Muscle of back (tissue), 13 donors: ENCODE data around the gene GOLGA6L26. TPM values are rescaled to one million over a fixed set of nuclear protein-coding genes. Genes with fewer than 3 reads are reported as not detected.
A peak's percentile ranks its signal among the peaks of the same experiment; 100 is the strongest.
"Not testable (repeated sequence)": the region's sequence is repeated elsewhere in the genome, so short reads cannot be mapped to it uniquely, and the experiment has no call there.

ENCODE experiments used
- DNase-seq, 3 donors: peaks; one replicate each; pipeline versions ENCODE4 v3.0.0 to v3.0.0-alpha.2; 2013
- long read RNA-seq, 9 donors: transcript quantifications; one replicate each; lab custom pipeline, GENCODE V29; 2026
- polyA plus RNA-seq, 10 donors: library from polyadenylated mRNA; unstranded; fragments of 120-200 nt; gene quantifications; one replicate each; pipeline ENCODE4 v1.2.1, GENCODE V29; 2013; ENCODE audit not compliant: insufficient read length in 10 of 10

The GOLGA6L26 gene
- not detected for polyA plus RNA-seq
- long read RNA-seq, donor 1: 0 reads
- long read RNA-seq, donor 2: 0 reads
- long read RNA-seq, donor 3: 0 reads
- long read RNA-seq, donor 4: 0 reads
- long read RNA-seq, donor 5: 0 reads
- long read RNA-seq, donor 6: 0 reads
- long read RNA-seq, donor 7: 0 reads
- long read RNA-seq, donor 8: 0 reads
- long read RNA-seq, donor 9: 0 reads

GRCh38 chr15:23334096-23334495 lies at the start of gene GOLGA6L26:
Gene GOLGA6L26 (minus strand): TSS chr15:23334196. CDS start chr15:23334135, 61 bp downstream.
- DNase-seq: not testable (repeated sequence)

GRCh38 chr15:23381192-23381591 lies 47.2 kb upstream of the GOLGA6L26 start:
- not testable (repeated sequence) for DNase-seq

- not testable (repeated sequence) for DNase-seq
Observed at GRCh38 chr15:23380700-23381099, 46.7 kb upstream of the GOLGA6L26 start.

GRCh38 chr15:23378946-23379345 lies 45.0 kb upstream of the GOLGA6L26 start:
- DNase-seq: not testable (repeated sequence)

- DNase-seq: not testable (repeated sequence)
Observed at GRCh38 chr15:23374226-23374625, 40.2 kb upstream of the GOLGA6L26 start.

GRCh38 chr15:23372891-23373600 lies 39.0 kb upstream of the GOLGA6L26 start:
- not testable (repeated sequence) for DNase-seq

- peak in 1 of 3 donors; percentile 9 for DNase-seq
Observed at GRCh38 chr15:23372284-23372683, 38.3 kb upstream of the GOLGA6L26 start.

GRCh38 chr15:23371868-23372267 lies 37.9 kb upstream of the GOLGA6L26 start:
- DNase-seq: not testable (repeated sequence)

GRCh38 chr15:23371134-23371533 lies 37.1 kb upstream of the GOLGA6L26 start:
- DNase-seq: not testable (repeated sequence)

- no peak for DNase-seq
Observed at GRCh38 chr15:23370578-23370977, 36.6 kb upstream of the GOLGA6L26 start.

GRCh38 chr15:23364261-23364660 lies 30.3 kb upstream of the GOLGA6L26 start:
- not testable (repeated sequence) for DNase-seq

GRCh38 chr15:23362622-23363021 lies 28.6 kb upstream of the GOLGA6L26 start:
- DNase-seq: not testable (repeated sequence)

GRCh38 chr15:23354448-23354847 lies 20.5 kb upstream of the GOLGA6L26 start, which contains the start of gene GOLGA8S:
Gene GOLGA8S (plus strand): TSS chr15:23354748. CDS start chr15:23354810, 62 bp downstream.
- not testable (repeated sequence) for DNase-seq

- DNase-seq: not testable (repeated sequence)
Observed at GRCh38 chr15:23311233-23311632, 22.8 kb downstream of the GOLGA6L26 start.

GRCh38 chr15:23305921-23306320 lies 28.1 kb downstream of the GOLGA6L26 start:
- DNase-seq: not testable (repeated sequence)

- DNase-seq: not testable (repeated sequence)
Observed at GRCh38 chr15:23304805-23305204, 29.2 kb downstream of the GOLGA6L26 start.

GRCh38 chr15:23304267-23304666 lies 29.7 kb downstream of the GOLGA6L26 start:
- DNase-seq: peak in 1 of 3 donors; percentile 11

GRCh38 chr15:23303654-23304053 lies 30.3 kb downstream of the GOLGA6L26 start:
- DNase-seq: peak; percentile 8 to 24 (median 18)

- not testable (repeated sequence) for DNase-seq
Observed at GRCh38 chr15:23303246-23303645, 30.8 kb downstream of the GOLGA6L26 start.
